GM18870 (cell line): ENCODE data around the gene RPA3.
"Not testable (repeated sequence)": the region's sequence is repeated elsewhere in the genome, so short reads cannot be mapped to it uniquely, and the experiment has no call there.

Experiments used
- ATAC-seq: cut with Tn5 transposase; IDR thresholded peaks from one replicate; pipeline ENCODE4 v1.9.1; 2021; ENCODE audit warnings: moderate library complexity; ENCODE audit not compliant: unreplicated experiment

Gene RPA3

GRCh38 chr7:7695111-7695817 lies 23.1 kb downstream of the RPA3 start:
- no peak for ATAC-seq

DNA sequence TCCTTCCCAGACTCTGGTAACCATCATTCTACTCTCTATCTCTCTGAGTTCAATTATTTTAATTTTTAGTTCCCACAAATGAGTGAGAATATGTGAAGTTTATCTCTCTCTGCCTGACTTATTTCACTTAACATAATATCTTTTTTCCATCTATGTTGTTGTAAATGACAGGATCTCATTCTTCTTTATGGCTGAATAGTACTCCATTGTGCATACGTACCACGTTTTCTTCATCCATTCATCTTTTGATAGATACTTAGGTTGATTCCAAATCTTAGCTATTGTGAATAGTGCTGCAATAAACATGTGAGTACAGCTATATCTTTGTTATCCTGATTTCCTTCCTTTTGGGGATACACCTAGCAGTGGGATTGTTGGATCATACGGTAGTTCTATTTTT lies 23.9 kb downstream of the RPA3 start:
- no peak for ATAC-seq

DNA sequence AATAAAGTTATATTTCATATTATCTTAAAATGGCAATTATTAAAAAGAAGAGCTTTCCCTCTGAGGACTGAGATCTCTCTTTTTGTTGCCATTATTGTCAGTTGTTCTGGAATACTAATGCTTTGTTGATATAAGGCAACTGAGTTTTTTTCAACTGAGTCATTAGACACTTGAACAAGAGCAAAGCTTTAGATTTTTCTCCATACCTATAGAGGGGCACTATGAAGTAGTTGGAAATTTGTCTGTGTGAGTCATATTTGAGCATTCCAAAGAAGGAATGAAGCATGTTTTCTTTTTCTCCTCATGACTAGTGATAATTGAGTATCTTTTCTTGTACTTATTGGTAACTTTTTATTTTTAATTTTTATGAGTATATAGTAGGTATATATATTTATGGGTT lies 24.5 kb downstream of the RPA3 start:
- no peak for ATAC-seq

DNA sequence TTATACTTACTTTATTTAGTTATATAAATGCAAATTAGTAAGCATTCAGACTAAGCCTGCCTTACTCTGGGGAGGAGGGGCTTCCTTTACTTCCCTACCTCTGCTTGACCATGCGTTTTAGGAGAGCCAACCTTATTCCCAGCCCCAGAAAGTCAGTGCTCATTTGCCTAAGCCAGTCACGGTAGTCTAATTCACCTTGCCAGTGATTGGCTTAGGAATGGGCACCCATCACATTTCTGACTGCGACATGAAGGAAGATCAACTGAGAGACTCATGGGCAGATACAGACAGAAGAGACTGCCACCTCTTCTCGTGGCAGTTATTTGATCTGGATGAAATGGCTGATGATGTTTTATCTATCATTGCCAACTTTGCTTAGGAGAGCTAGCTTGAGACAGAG lies 29.5 kb downstream of the RPA3 start:
- ATAC-seq = no peak

- ATAC-seq = no peak
Measured at GRCh38 chr7:7688310-7688709, 30.1 kb downstream of the RPA3 start.

DNA sequence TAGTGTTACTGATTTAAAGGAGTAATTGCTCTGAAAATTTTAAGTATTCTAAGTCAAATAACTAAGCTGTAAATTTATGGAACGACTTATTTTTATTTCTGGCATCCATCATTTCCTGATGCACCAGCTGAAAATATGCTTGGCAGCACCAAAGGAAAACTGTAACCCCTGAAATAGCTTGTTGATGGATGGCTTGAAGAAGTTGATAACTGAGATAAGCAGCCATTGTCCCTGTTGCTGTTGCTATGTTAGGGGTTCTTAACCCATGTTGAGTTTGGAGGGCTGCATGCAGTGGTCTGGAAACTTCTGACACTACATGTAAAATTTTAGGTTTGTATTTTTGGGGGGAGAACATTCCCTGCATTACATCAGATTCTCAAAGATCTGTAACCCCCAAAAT lies 30.6 kb downstream of the RPA3 start:
- no peak for ATAC-seq

DNA sequence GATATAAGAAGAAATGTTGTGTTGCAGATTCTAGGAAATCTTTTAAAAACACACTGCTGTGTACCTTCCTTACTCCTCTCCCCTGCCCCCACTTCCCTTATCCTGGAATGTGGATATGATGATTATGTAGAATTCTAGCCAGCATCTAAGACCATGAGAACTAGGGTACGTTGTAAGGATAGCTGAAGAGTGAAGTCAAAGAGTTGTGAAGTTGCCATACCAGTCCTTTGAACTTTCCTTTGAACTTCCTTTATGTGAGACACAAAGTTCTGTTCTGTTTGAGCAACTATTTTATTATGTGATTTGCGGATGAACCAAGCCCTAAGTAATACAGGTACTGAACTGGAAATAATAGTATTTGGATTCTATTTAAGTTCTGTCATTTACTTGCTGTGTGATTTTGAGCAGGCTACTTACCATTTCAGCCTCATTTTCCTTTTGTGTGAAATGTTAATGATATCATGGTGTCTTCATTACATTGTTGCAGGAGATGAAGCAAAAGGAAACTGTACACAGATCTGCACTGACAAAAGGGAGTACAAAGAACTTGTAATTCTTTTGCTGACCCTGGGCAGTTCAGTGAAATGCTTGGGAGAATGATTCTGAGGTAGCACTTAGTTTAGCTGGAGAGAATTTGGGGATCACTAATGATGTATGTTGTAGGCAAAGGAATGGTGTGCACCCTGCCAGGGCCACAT lies 31.4 kb downstream of the RPA3 start:
- ATAC-seq = no peak

DNA sequence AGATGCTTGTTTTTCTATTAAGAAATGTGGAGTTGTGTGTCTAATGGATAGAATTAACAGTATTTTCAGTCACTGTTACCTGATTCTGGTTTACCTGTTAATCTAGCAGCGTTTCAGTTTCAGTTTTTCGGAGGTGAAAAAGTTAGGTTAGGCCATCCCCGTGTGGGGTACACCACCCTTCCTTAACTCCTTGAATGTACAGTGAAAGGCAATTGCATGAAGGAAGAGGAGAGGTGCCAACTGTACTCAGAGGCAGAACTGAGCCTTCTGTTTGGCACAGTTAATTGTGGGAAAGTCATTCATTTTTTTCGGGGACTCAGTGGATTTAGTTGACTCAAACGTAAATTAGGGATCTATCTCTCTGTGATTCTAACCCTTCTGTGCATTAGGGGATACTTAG lies 35.5 kb downstream of the RPA3 start:
- ATAC-seq = no peak

DNA sequence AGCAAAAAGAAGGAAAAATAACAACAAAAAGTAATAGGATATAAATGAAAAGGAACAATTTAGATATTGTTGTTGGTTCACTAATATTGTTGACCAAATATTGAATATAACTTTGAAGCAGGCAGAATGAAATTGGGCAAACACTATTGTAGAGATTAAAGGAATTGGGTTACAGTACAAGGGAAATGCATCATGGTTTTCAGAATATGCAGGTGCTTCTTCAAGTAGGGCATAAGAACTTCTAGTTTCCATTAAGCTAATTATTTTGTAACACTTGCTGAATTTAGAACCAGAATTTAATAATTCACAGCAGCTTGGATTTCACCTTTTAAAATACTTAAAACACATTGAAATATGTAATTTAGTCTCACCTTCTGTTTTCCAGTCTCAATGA lies 36.5 kb downstream of the RPA3 start:
- no peak for ATAC-seq

DNA sequence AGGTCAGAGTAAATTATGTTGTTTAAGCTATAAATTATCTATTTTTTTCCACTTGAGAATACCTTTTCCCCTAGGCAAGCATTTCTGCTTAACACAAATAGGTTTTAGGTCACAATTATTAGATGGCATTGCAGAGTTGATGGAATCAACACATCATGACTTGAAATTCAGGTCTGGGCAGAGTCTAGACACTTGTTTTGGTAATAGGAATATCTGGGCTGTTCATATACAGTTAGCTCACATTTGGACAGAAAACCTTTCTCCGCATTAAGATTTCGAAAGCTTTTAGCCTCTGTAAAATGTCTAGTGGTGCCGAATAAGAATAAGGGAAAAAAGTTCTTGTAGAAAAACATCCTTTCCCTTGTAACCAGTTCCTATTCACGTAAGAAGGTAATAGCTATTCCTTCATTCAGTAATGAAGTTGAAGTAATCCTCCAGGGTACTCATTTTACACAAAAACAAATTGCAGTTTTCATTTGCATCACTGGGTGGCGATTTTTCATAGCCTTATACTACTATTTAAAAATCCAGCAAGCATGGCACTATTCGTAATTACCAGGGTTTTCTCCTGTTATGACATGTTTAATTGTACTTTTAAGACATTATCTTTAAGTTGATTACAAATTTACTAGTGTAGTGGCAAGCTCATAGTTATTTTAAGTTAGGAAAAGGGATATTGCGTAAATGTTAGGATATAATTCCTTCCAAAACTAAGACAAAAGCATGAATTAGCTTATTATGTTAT lies 37.0 kb downstream of the RPA3 start:
- peak; percentile 77 for ATAC-seq

- not testable (repeated sequence) for ATAC-seq
Measured at GRCh38 chr7:7679640-7680039, 38.8 kb downstream of the RPA3 start.

GRCh38 chr7:7675686-7676085 lies 42.7 kb downstream of the RPA3 start:
- ATAC-seq = no peak

DNA sequence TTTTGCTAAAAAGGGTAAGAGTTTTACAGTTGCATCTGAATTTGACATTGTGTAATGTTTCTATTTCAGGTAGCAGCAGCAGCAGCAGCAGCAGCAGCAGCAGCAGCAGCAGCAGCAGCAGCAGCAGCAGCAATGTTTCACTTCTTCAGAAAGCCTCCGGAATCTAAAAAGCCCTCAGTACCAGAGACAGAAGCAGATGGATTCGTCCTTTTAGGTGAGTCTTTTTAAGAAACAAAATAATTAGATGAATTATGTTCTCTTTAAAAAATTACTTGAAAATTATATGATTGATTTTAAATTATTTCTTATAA lies 45.2 kb downstream of the RPA3 start:
- ATAC-seq = no peak

- ATAC-seq = no peak
Measured at GRCh38 chr7:7672545-7673239, 45.7 kb downstream of the RPA3 start.

DNA sequence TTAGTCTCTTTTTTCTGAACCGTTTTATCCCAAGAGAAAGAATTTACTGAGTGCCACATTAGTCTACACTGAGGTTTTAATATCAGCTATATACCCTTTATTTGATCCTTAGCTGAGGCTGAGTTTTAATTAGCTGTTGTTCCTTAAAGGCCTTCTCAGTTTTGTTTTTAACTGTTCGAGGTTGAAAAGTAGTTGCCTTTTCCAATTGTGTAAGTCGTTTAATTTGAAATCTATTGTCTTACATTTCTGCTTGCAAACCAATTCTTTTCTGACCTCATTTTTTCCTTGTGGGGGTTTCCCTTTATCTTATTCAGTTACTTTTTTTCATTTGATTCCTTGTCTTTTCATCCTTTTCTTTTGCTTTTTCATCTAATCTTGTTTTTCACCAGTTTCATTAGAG lies 47.0 kb downstream of the RPA3 start:
- ATAC-seq = no peak

DNA sequence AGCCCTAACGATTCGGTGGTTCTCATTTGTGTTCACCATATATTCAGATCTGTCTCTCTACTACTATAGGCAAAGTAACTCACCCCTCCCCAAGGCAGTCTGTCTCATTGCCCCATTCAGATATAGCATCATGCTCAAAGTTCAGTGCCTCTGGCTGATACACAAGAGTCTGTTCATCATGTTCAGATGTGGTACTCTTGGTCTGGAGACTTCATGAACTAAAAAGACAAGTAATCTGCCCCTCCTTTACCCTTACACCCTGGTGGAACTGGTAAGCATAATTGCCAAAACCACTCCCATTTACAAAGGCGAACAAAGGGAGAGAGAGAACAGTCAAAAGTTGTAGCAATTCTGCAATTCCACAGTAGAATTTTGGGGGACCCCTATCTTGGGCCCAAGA lies 47.9 kb downstream of the RPA3 start:
- ATAC-seq = no peak

DNA sequence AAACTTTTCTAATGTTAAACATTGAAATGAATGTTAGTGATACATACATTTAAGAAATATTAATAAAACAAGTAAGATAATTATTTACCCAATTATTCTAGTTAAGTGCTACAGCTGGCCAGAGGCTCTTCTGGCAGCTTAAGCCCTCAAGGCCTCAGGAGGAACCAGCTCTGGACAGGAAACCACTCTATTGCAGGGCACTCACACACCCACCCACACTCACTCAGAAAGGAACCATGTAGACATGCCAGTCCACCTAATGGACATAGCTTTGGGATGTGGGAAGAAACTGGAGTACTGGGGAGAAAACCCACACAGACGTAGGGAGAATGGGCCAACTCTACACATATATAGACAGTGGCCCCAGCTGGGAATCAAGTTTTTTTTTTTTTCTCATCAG lies 49.7 kb downstream of the RPA3 start:
- no peak for ATAC-seq

- ATAC-seq = no peak
Measured at GRCh38 chr7:7667187-7667586, 51.2 kb downstream of the RPA3 start.

DNA sequence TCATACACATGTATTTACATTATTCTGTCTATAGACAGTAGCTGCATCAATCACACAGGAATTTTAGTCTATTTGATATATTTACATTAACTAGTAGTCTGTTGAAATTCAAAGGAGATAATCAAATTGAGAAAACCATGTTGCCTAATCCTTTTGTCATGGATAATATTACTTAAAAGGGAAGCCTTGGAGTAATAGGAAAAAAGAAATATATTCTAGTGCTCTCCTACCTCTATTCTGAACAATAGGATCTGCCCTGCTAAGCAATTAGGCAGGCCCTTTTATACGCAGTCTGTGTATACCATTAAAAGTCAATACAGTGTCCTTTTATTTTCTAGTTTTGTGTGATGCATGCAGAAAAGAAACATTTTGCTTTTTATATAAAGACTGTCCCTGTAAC lies 53.4 kb downstream of the RPA3 start:
- ATAC-seq = no peak

GRCh38 chr7:7664291-7664690 lies 54.1 kb downstream of the RPA3 start:
- ATAC-seq = no peak

- ATAC-seq = no peak
Measured at GRCh38 chr7:7662527-7662926, 55.9 kb downstream of the RPA3 start.

DNA sequence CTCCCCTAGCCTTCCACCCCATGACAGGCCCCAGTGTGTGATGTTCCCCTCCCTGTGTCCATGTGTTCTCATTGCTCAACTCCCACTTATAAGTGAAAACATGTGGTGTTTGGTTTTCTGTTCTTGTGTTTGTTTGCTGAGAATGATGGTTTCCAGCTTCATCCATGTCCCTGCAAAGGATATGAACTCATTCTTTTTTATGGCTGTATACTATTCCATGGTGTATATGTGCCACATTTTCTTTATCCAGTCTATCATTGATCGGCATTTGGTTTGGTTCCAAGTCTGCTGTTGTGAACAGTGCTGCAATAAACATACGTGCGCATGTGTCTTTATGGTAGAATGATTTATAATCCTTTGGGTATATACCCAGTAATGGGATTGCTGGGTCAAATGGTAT lies 61.9 kb downstream of the RPA3 start:
- ATAC-seq = not testable (repeated sequence)
